Small intestine (tissue), 7 donors: Measurements from ENCODE around the gene ARHGEF25. TPM values are rescaled to one million over a fixed set of nuclear protein-coding genes. Genes with fewer than 3 reads are reported as not detected.

Source experiments
- DNase-seq, 2 donors: peaks; one replicate each; pipeline versions ENCODE4 v3.0.0 to v3.0.0-alpha.2; 2013
- FAIRE-seq: peaks from 2 replicates; lab custom pipeline; 2012; peaks lifted over from hg19 to GRCh38; lab: Jason Lieb, UNC
- H3K27ac ChIP-seq, 3 donors: one replicate each; pipeline ENCODE4 v1.5.1; 2013; ENCODE audit warnings: low read length in 2 of 3, mild to moderate bottlenecking in 2 of 3, control low read depth in 1 of 3, inconsistent platforms in 1 of 3, low read depth in 1 of 3, moderate library complexity in 1 of 3
- H3K27me3 ChIP-seq, 3 donors: one replicate each; pipeline ENCODE4 v1.6.1; 2013; ENCODE audit warnings: low read length in 3 of 3, inconsistent platforms in 1 of 3; ENCODE audit not compliant: control insufficient read depth in 3 of 3, insufficient read depth in 3 of 3
- H3K36me3 ChIP-seq, 3 donors: one replicate each; pipeline ENCODE4 v1.6.1; 2013; ENCODE audit warnings: low read length in 3 of 3, inconsistent platforms in 1 of 3, low read depth in 1 of 3, mild to moderate bottlenecking in 1 of 3, moderate library complexity in 1 of 3; ENCODE audit not compliant: control insufficient read depth in 3 of 3, insufficient read depth in 2 of 3
- H3K4me1 ChIP-seq, 3 donors: one replicate each; pipeline ENCODE4 v1.6.1; 2013; ENCODE audit warnings: low read length in 2 of 3, inconsistent platforms in 1 of 3, low read depth in 1 of 3, mild to moderate bottlenecking in 1 of 3, moderate library complexity in 1 of 3; ENCODE audit not compliant: control insufficient read depth in 3 of 3, insufficient read depth in 2 of 3
- H3K4me3 ChIP-seq, 3 donors: one replicate each; pipeline ENCODE4 v1.5.1; 2013; ENCODE audit warnings: low read length in 3 of 3, control low read depth in 1 of 3, inconsistent platforms in 1 of 3, low read depth in 1 of 3, mild to moderate bottlenecking in 1 of 3, moderate library complexity in 1 of 3
- H3K9me3 ChIP-seq, 2 donors: one replicate each; pipeline ENCODE4 v1.6.1; 2013; ENCODE audit warnings: low read depth in 1 of 2, low read length in 1 of 2; ENCODE audit not compliant: control insufficient read depth in 2 of 2, insufficient read depth in 1 of 2
- WGBS, 3 donors: extraction: QIAGEN DNeasy Blood & Tissue Kit; methylation state at CpG; one replicate each; pipeline ENCODE4 v1.1.7; 2013; 5-methylcytosine and 5-hydroxymethylcytosine counted together
- polyA plus RNA-seq, 4 donors: library from polyadenylated mRNA; stranded (reverse) in 3 of 4; unstranded in 1 of 4; fragments of 200-250 nt in 3 of 4; fragments of 120-200 nt in 1 of 4; gene quantifications; one replicate each; pipeline versions ENCODE4 v1.2.1 to v1.2.3, GENCODE V29; 2013
- donor health status: healthy with polysubstance abuse.
- donor health status: control.
- donor health status: control.
- donor health status: Bipolar disorder and iron deficiency.
- donor health status: healthy.

ARHGEF25 gene
- polyA plus RNA-seq, 4 donors = 4.6 to 11.8 (median 6.0) TPM; not detected in 1

- FAIRE-seq = no peak
- H3K27me3 ChIP-seq = peaks cover 0 to 9% (median 0%) of the 10 kb centered on the region in 3 donors
- no peaks in the 10 kb centered on the region for H3K9me3 ChIP-seq
- H3K36me3 ChIP-seq = peaks cover 7 to 38% (median 8%) of the 10 kb centered on the region in 3 donors
- peaks cover 0 to 14% (median 0%) of the 10 kb centered on the region in 3 donors for H3K4me1 ChIP-seq
- H3K27ac ChIP-seq = no peak overlapping the region
- no peak overlapping the region for H3K4me3 ChIP-seq
- no peak for DNase-seq
Observed at GRCh38 chr12:57602544-57602943, 8.7 kb upstream of the ARHGEF25 start.

GRCh38 chr12:57603324-57603723 lies 7.9 kb upstream of the ARHGEF25 start:
- Histone ChIP-seq H3K9me3 (no peaks in the 10 kb centered on the region), H3K36me3 (peaks cover 7 to 36% (median 8%) of the 10 kb centered on the region in 3 donors), H3K4me1 (peaks cover 0 to 14% (median 0%) of the 10 kb centered on the region in 3 donors), H3K27ac (peak overlapping the region in 2 of 3 donors; percentile 57 to 66), H3K27me3 (peaks cover 0 to 10% (median 0%) of the 10 kb centered on the region in 3 donors), H3K4me3 (no peak overlapping the region)
- WGBS, 3 donors = 63 to 86% (median 74%) methylated on average over 2 of the region's 2 CpGs
- FAIRE-seq (no peak), DNase-seq (no peak)

- WGBS, 3 donors = 30 to 38% (median 32%) methylated on average over 6 of the region's 6 CpGs
- H3K27me3 ChIP-seq = peaks cover 0 to 10% (median 0%) of the 10 kb centered on the region in 3 donors
- peak in 1 of 2 donors; percentile 29 for DNase-seq
- H3K4me3 ChIP-seq = peak overlapping the region; percentile 62 to 70 (median 63)
- peak overlapping the region in 2 of 3 donors; percentile 66 to 90 for H3K27ac ChIP-seq
- H3K4me1 ChIP-seq = peaks cover 0 to 14% (median 0%) of the 10 kb centered on the region in 3 donors
- FAIRE-seq = no peak
- H3K9me3 ChIP-seq = no peaks in the 10 kb centered on the region
- H3K36me3 ChIP-seq = peaks cover 7 to 40% (median 8%) of the 10 kb centered on the region in 3 donors
Observed at GRCh38 chr12:57603815-57604453, 7.3 kb upstream of the ARHGEF25 start.

DNA sequence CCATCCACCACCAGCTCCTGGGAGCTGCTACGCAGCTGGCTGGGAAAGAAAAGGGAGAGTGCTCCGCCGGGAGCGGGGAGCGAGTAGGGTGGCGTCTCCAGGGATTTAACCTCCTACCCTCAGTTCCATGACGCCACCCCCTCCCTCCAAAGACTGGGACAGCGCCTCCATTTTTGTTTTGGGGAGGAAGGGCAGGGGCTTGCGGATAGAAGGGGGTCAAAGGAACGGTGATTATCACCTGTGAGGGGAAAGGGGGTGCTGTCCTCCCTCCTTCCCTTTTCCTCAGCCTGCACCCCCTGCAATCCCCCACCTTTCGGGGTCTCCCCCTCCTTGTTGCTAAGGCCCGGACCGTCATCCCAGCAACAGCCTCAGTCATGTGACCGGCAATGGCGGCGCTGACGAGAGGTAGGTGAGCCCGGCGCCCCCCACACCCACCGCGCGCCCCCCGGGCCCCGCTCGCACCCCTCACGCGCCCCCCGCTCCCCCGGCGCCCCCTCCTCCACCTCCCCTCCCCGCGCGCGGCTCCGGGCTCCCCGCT lies 6.7 kb upstream of the ARHGEF25 start, which contains the start of gene DTX3:
Gene DTX3, plus strand, starts transcription at position 371 of the 538 bp plus-strand sequence. CDS start 1,694 bp downstream, outside the sequence.
- Histone ChIP-seq H3K4me3 (peak within 1 kb of the TSS; percentile 62 to 70 (median 63)), H3K36me3 (peaks cover 6 to 39% (median 7%) of the 10 kb centered on the region in 3 donors), H3K9me3 (no peaks in the 10 kb centered on the region), H3K4me1 (peaks cover 0 to 14% (median 0%) of the 10 kb centered on the region in 3 donors), H3K27ac (peak within 1 kb of the TSS; percentile 27 to 90 (median 66)), H3K27me3 (peaks cover 0 to 16% (median 0%) of the 10 kb centered on the region in 3 donors)
- DNase-seq = peak; percentile 8 to 54
- 1 to 7% (median 1%) methylated on average over 28 to 36 of the region's 36 CpGs for WGBS, 3 donors
- FAIRE-seq = no peak

- Histone ChIP-seq H3K4me1 (peaks cover 0 to 16% (median 0%) of the 10 kb centered on the region in 3 donors), H3K4me3 (peak overlapping the region; percentile 62 to 70 (median 63)), H3K36me3 (peaks cover 6 to 36% (median 7%) of the 10 kb centered on the region in 3 donors), H3K27ac (peak overlapping the region; percentile 27 to 79 (median 66)), H3K9me3 (no peaks in the 10 kb centered on the region), H3K27me3 (peaks cover 0 to 22% (median 0%) of the 10 kb centered on the region in 3 donors)
- WGBS, 3 donors = 9 to 15% (median 10%) methylated on average over 20 to 25 of the region's 25 CpGs
- no peak for FAIRE-seq
- DNase-seq = peak; percentile 37 to 53
Observed at GRCh38 chr12:57604992-57605810, 6.0 kb upstream of the ARHGEF25 start.

DNA sequence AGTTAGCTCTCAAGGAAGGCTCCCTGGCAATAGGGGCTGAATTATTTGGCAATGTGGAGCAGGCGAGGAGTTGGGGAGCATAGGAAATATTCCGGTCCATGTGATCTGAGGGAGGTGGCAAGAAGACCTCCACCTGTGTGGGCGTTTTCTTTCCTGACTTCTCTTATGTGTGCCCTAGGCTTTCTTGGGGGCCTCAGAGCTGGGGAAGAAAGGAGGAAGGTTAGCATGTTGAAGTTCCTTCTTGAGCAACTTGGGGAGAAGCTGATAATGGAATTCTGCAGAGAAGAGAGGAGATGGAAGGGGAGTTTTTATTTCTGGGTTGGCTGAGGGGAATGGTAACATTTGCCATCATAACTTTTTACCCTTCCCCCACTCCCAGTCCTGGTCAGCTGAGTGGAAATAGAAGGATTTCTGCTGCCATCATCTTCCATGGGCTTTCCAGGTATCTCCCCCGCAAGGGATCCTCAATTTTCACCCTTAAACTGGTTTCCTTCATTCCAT lies 5.4 kb upstream of the ARHGEF25 start:
- FAIRE-seq (no peak), DNase-seq (no peak)
- H3K36me3 ChIP-seq = peaks cover 4 to 33% (median 7%) of the 10 kb centered on the region in 3 donors
- WGBS, 3 donors = 78 to 82% (median 81%) methylated on average over 4 of the region's 4 CpGs
- no peaks in the 10 kb centered on the region for H3K9me3 ChIP-seq
- H3K4me1 ChIP-seq = peaks cover 0 to 23% (median 3%) of the 10 kb centered on the region in 3 donors
- H3K27ac ChIP-seq = no peak overlapping the region
- H3K4me3 ChIP-seq = no peak overlapping the region
- peaks cover 0 to 28% (median 0%) of the 10 kb centered on the region in 3 donors for H3K27me3 ChIP-seq

DNA sequence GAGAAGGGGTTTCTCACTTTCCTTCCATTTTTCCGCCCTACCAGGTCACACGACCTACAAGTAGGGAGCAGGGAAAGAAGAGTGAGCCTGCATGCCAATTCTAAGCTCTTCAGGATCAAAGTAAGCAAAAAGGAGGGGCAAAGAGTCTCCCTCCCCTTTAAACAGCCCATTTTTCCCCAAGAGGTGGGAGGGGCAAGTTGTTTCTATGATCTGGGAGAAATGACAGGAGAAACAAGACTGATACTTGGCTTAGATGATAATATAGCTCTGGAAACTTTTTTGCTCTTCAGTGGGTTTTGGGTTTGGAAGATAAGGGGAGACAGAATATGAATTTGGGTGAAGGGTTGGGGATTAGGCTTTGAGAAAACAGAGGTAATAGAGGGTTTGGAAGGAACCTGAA lies 4.8 kb upstream of the ARHGEF25 start:
- no peak for FAIRE-seq
- Histone ChIP-seq H3K36me3 (peaks cover 0 to 28% (median 7%) of the 10 kb centered on the region in 3 donors), H3K4me3 (no peak overlapping the region), H3K4me1 (peaks cover 0 to 26% (median 5%) of the 10 kb centered on the region in 3 donors), H3K27ac (no peak overlapping the region), H3K9me3 (no peaks in the 10 kb centered on the region), H3K27me3 (peaks cover 0 to 34% (median 0%) of the 10 kb centered on the region in 3 donors)
- no peak for DNase-seq
- WGBS, 3 donors = 64 to 80% (median 69%) methylated on average over 2 of the region's 2 CpGs

DNA sequence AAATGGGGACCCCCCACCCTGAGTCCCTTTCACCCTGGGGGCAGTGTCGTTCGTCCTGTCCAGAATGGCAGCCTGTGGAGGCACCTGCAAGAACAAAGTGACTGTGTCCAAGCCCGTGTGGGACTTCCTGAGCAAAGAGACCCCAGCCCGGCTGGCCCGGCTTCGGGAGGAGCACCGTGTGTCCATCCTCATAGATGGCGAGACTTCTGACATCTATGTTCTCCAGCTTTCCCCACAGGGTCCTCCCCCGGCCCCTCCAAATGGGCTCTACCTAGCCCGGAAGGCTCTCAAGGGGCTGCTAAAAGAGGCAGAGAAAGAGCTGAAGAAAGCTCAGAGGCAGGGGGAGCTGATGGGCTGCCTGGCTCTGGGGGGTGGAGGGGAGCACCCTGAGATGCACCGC lies 4.4 kb upstream of the ARHGEF25 start:
- FAIRE-seq (no peak), DNase-seq (no peak)
- H3K36me3 ChIP-seq = peaks cover 0 to 26% (median 3%) of the 10 kb centered on the region in 3 donors
- H3K4me1 ChIP-seq = peaks cover 0 to 26% (median 5%) of the 10 kb centered on the region in 3 donors
- 90 to 97% (median 90%) methylated on average over 11 of the region's 11 CpGs for WGBS, 3 donors
- H3K27ac ChIP-seq = no peak overlapping the region
- H3K27me3 ChIP-seq = peaks cover 0 to 36% (median 0%) of the 10 kb centered on the region in 3 donors
- H3K9me3 ChIP-seq = no peaks in the 10 kb centered on the region
- H3K4me3 ChIP-seq = no peak overlapping the region
